ENCODE data around the gene PABPC4L. TPM values are rescaled to one million over a fixed set of nuclear protein-coding genes. Genes with fewer than 3 reads are reported as not detected.

PABPC4L gene
- total RNA-seq, result 0.94 and 3.0 TPM in 2 replicates

GRCh38 chr4:134201216-134202161 is at the start of gene PABPC4L:
PABPC4L (minus strand) TSS chr4:134201789; CDS start chr4:134201019, 770 bp downstream.

Measured in pericardium fibroblast (primary cell).